Astrocyte of the spinal cord (primary cell): ENCODE measurements around the gene TMEM191C.
"Not testable (repeated sequence)": the region's sequence is repeated elsewhere in the genome, so short reads cannot be mapped to it uniquely, and the experiment has no call there.

ENCODE experiments used
- DNase-seq: peaks from one replicate; pipeline ENCODE4 v3.0.0; 2011; ENCODE audit warnings: low read depth, low spot score
- H3K4me3 ChIP-seq: 2 replicates; pipeline ENCODE4 v1.5.1; 2011; ENCODE audit warnings: low read depth, mild to moderate bottlenecking, low read length, moderate library complexity
- in situ Hi-C: cut with HindIII; loops from 2 replicates; pipeline ENCODE4 v1.10.0; 2017; ENCODE audit warnings: low sequenced_read_pairs

Gene TMEM191C

DNA sequence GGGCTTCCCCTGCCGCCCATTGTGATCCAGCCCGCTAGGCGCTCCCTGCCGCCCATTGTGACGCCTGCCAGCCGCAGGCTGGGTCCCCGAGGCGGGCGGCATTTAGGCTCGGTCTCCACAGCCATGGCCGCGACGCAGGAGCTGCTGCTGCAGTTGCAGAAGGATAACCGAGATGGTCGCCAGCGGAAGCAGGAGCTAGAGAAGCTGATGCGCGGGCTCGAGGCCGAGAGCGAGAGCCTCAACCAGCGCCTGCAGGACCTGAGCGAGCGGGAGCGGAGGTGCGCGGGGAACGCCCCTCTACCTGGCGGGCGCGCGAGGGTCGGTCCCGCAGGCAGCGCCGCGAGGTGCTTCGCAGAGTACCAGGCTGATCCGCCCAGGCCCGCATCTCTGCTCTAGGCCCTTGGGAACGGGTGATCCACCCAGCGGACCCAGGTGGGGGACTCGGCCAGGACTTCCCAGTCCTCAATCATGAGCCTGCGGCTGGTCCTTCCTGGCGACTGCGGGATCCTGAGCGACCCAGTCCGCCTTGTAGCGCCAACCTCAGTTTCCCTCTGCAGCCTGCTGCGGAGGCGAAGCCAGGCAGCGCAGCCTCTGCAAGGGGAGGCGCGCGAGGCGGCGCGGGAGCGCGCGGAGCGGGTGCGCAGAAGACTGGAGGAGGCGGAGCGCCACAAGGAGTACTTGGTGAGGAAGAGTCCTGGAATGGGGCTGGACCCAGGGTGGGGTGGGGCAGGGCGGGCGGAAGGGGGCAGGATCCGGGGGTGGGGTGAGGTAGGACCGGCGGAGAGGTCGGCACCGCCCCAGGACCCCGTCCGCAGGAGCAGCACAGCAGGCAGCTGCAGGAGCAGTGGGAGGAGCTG is at the start of gene TMEM191C:
TSS of gene TMEM191C (plus strand) at position 51 of the 857 bp plus-strand sequence. CDS start at position 124, 73 bp downstream.
- DNase-seq, in situ Hi-C loops: not testable (repeated sequence)
- peak within 1 kb of the TSS; percentile 38 for H3K4me3 ChIP-seq

GRCh38 chr22:21417853-21418252 is 49.3 kb upstream of the TMEM191C start:
- peak overlapping the region; percentile 33 for H3K4me3 ChIP-seq
- in situ Hi-C loops, DNase-seq: not testable (repeated sequence)

DNA sequence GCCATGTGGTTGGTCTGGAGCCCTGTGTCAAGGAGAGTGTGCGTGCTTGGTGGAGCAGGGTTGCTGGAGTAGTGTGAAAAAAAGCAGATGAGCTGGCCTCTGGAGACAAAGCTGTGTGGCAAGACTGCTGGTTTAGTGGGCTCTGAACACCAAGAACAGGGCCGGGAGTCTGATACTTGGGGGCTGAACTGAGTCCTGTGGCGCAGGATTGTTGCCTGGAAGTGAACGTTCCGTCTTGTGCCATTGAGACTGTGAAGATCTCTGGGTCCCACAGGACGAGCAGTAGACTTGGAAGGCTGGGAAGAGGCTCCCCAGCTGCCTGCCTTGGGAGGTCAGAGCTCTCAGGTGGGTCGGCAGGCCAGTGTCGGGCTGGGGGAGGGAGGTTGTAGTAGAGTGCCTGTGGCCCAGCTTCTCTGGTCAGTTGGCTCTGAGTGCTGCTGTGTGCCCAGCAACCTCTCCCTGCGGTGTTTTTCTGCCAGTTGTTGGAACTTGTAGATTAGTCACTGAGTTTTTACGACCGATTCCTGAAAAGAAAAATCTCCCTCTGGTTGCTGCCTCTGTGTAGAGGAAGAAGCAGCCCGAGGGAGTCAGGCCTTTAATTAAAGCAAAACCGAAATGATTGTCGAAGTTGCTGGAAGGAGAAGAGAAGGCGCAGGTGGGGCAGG is 48.1 kb upstream of the TMEM191C start:
- DNase-seq, H3K4me3 ChIP-seq, in situ Hi-C loops: not testable (repeated sequence)

GRCh38 chr22:21420180-21420763 is 46.9 kb upstream of the TMEM191C start:
- DNase-seq, H3K4me3 ChIP-seq, in situ Hi-C loops: not testable (repeated sequence)

- DNase-seq, in situ Hi-C loops, H3K4me3 ChIP-seq: not testable (repeated sequence)
These were observed 43.0 kb upstream of the TMEM191C start for GRCh38 chr22:21424084-21424709.

DNA sequence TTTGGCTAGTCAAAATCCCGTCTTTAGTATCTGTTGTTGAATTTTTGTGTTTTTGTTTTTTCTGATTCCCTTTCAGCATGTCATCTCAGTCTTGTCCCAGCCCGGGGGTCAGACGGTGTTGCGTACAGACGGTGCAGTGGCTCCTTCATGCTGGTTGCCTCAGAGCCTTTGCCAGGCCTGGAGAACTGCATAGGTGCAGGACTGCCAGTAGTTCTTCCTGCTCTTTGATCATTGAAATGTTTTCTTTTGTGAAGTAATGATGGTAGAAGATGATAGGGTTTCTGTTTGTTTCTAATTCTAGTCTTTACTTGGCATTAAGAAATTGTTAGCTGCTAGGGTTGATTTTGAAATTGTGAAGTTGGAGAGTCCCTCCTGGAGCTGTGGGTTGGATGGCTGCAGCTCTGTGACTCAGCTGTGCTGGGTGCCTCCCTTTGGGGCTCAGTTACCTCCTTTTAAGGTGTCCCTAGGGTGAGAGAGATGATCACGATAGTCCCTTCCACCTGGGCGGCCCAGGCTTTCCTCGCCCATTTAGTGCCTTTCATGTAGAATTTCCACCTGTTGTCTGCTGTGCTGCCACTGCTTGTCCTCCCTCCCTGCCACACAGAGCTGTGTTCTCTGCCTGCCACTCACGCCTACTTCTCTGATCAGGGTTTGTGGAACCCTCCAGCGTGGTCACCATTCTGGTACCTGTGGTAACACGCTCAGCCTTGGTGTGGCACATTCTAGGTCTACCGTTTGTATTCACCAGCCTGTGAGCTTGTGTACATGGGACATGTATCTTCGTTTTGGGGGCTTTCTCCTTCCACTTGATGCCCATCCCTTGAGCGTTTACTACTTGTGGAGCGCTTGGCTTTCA is 32.6 kb upstream of the TMEM191C start:
- in situ Hi-C loops, DNase-seq, H3K4me3 ChIP-seq: not testable (repeated sequence)

DNA sequence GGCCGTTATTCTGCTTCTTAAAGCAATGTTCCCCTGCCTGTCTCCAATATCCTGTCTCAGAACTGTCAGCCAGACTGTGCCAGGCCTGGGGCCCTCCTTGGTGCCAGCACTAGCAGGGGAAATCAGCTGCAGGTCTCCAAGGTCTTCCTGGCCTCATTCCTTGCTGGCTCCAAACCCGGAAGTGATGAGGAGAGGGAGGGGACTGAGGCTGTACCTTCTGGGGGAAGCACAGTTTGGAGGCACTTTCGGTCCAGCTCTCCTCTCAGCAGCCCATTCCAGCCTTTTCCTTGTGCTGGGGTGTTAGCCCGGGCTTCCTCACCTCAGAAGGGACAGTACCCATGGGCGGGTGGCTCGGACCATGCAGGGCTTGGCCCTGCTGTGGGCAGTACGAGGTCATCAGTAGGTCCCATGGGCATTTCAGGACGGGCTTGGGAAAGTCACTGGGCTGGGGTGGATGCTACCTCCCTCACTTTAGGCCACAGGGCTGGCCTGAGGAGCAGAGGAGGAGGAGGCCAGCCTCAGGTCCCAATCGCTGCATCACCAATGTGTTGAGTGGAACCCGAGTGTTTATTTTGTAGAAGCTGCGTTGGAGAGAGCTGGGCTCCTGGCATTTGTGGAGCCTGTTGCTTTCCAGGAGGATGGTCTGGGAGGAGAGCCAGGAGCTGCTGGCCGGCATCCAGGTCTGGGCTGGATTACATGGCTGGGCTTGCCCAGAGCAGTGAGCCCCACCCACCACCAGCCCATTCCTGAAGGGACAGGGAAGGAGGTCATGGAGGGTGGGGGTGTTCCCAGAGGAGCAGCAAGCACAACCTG is 31.0 kb upstream of the TMEM191C start:
- DNase-seq, in situ Hi-C loops, H3K4me3 ChIP-seq: not testable (repeated sequence)

- DNase-seq, result not testable (repeated sequence)
These were observed 29.2 kb upstream of the TMEM191C start for GRCh38 chr22:21438013-21438412.

DNA sequence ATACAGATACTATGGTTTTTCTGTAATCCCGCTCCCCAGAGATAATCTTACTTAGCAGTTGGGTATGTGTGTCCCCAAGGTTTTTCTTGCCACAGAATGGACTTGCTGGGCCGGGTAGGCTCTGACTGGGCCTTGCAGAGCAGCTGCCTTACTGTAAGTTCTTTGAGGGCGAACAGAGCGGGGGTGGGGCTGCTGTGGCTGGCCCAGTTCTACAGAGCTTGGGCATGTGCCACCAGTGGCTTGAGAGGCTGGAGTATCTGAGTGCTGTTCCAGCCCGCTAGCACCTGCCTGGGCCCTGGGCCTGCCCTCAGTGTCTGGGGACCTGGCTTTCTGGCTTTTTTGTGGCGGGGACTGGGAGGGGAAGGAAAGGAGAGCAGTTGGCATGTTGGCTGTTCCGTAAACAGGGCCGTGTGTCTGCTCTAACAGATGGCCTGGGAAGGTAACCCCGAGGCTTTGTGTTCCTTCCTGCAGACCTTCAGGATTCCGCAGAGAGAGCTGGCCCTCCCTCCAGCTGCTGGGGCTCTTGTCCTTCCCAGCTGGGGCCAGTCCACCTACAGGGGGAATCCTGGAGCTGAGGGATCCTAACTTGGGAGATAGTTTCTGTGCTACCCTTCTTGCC is 27.1 kb upstream of the TMEM191C start:
- DNase-seq, H3K4me3 ChIP-seq, in situ Hi-C loops: not testable (repeated sequence)

More at GRCh38 chr22:21438013-21438412, 29.2 kb upstream of the TMEM191C start:
- in situ Hi-C loops, H3K4me3 ChIP-seq: not testable (repeated sequence)

DNA sequence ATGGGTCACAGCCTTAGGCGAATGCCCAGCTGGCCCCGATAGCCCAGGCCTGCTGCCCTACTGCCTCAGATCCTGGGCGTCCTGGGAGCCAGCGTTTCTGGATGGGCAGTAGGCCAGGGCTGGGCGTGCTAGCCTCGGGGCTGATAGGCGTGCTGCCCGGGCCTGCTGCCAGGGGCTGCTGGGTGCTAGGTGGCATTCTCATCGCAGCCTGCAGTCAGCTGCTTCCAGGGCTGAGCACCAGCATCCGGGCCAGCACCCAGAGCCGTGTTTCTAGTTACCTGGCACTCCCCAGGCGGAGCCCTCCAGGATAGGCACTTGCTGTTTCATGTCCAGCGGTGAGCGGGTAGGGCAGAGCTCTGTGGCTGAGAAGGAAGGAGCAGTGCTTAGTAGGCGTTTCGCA is 26.5 kb upstream of the TMEM191C start:
- DNase-seq, in situ Hi-C loops, H3K4me3 ChIP-seq: not testable (repeated sequence)

DNA sequence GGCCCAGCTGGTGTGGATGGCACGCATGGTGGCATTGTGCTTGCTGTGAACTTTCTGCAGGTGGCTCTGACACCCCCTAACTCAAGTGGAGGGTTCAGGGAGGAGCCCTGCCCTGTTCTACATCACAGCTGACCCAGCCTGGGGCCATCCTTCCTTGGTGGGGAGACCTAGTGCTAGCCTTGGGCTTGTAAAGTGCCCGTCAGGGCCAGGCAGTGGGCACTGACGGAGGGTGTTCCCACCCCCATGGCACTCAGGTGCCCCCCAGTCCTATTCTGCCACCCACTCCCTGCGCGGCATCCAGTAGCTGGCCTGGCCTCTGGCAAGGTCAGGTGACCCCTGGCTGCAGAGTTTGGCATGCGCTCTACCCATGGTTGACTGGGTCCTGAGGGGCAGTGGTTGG is 26.0 kb upstream of the TMEM191C start:
- in situ Hi-C loops, H3K4me3 ChIP-seq, DNase-seq: not testable (repeated sequence)

- H3K4me3 ChIP-seq, in situ Hi-C loops, DNase-seq: not testable (repeated sequence)
These were observed 25.1 kb upstream of the TMEM191C start for GRCh38 chr22:21442123-21442522.

GRCh38 chr22:21442646-21443045 is 24.5 kb upstream of the TMEM191C start:
- H3K4me3 ChIP-seq, in situ Hi-C loops, DNase-seq: not testable (repeated sequence)
